HG02610 (cell line): ENCODE measurements around the gene KPNA3.
"Not testable (repeated sequence)": the region's sequence is repeated elsewhere in the genome, so short reads cannot be mapped to it uniquely, and the experiment has no call there.

Experiments used
- ATAC-seq: cut with Tn5 transposase; IDR thresholded peaks from one replicate; pipeline ENCODE4 v1.9.1; 2021; ENCODE audit warnings: mild to moderate bottlenecking, moderate library complexity; ENCODE audit not compliant: unreplicated experiment

Gene KPNA3

GRCh38 chr13:49807681-49808080 lies 15.2 kb upstream of the KPNA3 start:
- no peak for ATAC-seq

DNA sequence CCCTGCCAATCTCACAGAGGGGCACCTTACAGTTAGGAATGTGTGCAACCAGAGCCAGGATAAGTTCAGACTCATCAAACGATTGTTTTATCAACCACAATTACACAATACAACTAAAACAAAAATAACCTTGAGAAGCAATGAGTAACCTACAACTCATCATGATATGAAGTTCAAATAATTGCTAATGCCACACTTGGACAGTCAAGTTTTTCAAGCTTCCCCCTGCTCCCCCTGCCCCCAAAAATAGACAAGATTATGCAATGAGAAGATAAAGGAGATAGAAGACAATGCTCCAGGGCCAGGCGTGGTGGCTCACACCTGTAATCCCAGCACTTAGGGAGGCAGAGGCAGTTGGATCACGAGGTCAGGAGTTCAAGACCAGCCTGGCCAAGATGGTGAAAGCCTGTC lies 13.6 kb upstream of the KPNA3 start:
- ATAC-seq: no peak

DNA sequence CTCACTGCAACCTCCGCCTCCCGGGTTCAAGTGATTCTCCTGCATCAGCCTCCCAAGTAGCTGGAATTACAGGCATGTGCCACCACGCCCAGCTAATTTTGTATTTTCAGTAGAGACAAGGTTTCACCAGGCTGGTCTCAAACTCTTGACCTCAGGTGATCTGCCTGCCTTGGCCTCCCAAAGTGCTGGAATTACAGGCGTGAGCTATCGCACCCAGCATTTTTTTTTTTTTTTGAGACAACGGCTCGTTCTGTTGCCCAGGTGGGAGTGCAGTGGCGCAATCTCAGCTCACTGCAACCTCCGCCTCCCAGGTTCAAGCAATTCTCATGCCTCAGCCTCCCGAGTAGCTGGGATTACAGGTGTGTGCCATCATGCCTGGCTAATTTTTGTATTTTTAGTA lies 10.6 kb upstream of the KPNA3 start:
- ATAC-seq: not testable (repeated sequence)

DNA sequence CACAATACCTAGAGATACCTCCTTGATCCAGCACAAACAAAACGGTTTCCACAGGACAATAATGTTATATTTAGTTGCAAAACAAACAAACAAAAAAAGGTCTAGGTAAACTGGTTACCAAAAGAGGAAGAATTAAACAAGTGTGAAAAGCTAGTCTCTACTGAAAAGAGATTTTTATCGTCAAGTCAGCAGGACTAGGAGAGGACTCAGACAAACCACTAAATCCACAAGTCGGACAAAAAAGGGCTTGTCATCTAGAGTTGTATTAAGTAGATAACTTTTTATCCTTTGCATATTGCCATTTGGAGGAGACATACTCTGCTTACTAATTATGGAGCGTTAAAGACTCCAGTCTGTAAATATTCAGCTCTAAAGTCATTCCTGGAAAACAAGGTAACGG lies 9.9 kb upstream of the KPNA3 start:
- no peak for ATAC-seq

DNA sequence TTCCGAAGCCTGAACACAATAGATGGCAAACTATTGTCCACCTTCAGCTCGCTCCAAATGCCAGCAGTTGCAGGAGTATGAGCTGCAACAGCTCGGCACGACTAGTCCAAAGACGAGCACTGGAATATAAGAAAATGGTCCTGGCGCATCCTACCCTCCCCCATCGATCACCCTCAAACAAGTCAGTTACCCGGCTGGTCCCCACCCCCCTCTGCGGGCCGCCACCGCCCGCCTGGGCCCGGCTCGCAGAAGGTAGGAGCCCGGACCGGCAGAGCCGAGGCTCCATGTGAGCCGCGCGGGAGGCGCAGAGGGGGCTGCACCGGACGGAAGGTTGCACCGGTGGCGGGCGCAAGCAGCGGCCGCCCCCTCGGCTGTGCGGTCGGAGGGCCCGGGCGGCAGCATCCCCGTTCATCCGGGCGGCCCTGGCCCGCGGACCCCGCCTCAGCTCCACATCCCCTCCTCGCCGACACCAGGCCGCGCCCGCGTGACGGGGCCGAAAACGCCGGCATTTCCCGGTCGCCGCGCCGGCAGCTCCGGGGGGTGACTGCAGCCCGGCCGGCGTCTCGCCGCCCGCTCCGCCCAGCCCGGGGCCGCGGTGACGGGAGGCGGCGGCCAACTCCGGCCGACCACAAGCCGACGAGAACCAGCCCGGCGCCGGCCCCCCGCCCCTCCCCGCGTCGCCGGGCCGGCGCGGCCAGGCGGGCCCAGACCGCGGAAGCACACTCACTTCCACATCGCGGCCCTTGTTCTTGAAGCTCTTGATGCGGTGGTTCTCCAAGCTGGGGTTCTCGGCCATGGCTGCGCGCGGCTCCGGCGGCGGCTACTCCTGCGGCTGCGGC lies 552 bp downstream of the KPNA3 start:
- peak; percentile 20 for ATAC-seq

DNA sequence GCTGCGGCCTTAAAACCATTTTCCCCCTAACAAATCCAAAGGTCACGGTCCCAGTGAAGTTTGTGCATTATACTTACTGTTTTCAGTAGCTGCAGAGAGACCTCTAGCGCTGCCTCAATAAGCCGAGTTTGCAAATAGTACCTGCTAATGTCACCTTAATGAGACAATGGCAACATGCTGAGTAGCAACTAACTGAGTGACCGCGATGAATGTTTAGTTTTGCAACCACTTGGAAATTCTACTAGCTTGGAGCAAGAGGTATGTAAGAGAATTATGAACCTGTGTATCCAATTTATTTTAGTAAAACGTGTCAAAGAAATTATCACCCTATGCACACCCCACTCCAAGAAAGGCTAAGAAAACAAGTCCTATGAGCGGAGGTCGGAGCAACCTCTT lies 1.2 kb downstream of the KPNA3 start:
- no peak for ATAC-seq

DNA sequence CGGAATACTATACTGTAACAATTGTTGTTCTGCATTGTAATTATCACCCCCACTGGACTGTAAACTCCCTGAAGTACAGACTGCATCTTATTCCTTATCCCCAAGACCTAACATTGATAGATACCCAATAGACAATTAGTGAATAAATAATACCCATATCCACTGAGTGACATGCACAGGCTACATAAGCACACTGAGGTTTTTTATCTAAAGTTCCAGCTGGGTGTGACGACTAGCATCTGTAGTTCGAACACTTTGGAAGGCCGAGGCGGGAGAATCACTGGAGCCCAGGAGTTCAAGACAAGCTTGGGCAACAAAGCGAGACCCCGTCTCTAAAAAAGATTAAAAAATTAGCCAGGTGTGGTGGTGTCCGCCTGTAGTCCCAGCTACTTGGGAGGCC lies 2.5 kb downstream of the KPNA3 start:
- no peak for ATAC-seq

- ATAC-seq: no peak
These were observed 6.0 kb downstream of the KPNA3 start for GRCh38 chr13:49786401-49787008.

DNA sequence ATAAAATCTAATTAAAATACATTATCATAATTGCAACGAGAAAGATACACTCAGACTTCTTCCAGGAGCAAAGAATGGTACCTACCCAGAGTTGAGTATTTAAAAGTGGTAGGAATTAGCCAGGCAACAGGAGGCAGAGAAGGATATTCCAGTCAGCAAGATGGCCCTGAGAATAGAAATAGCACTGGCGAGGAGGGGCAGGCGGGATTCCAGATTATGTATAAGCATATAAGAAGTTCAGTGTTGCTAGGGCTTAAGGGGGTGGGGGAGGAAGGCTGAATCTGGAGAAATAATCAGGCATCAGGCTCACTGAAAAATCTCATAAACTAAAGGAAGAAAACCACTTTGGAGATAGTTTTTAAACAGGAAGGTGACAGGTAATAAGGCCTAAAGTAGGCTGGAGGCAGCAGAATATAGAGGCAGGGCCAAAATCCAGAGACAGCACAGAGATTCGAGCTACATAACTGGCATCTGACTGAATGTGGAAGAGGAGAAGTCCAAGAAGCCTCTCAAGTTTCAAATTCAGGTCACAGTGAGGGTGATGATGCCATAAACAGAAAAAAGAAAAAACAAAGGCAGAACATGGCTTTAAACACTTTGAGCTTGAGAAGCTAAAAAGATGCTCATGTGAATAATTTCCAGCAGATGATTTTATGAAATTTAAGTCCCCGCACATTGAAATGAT lies 7.5 kb downstream of the KPNA3 start:
- ATAC-seq: no peak

DNA sequence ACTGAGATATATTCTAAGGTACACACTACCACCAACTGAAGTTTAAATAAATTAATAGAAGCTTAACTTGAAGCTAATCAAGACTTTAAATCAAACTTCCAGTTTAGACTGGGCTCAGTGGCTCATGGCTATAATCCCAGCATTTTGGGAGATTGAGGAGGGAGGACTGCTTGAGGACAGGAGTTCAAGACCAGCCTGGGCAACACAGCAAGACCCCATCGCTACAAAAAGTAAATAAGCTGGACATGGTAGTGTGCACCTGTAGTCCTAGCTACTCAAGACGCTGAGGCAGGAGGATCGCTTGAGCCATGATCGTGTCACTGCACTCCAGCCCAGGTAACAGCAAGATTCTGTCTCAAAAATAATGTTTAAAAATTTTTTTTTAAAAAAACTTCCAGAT lies 8.6 kb downstream of the KPNA3 start:
- ATAC-seq: no peak

DNA sequence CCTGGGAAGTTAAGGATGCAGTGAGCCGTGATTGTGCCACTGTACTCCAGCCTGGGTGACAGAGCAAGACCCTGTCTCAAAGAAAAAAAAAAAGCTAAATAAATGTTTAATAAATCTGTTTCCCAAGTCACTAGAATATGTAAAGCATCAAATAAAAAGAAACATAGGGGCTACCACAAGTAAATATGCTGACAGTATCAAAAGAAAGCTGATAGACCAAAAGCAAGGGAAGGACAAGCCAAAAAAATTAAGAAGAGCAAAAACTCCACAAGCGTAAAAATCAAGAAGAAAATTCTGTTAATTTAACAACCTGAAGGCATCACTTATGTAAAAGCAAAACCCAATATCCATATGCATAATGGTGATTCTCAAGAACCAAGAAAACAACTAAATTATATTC lies 9.7 kb downstream of the KPNA3 start:
- ATAC-seq: no peak

DNA sequence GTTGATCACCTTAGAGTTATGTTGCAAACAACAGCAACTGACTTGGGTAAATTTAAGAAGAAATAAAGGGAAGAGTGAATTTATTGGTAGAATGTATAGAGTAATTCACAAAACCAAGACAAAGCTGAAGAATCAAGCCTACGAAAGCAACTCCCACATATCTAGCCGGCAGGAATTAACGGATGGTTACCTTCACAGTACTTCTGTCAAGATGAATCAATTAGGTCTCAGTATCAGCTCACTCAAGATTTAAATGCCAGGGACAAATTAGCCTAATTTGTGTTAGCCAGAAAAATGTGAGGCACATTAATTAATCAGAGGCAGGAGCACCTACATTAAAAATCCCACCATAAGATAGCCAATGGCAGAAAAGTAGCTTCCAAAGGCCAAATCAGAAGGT lies 10.7 kb downstream of the KPNA3 start:
- no peak for ATAC-seq

- no peak for ATAC-seq
These were observed 12.8 kb downstream of the KPNA3 start for GRCh38 chr13:49779721-49780120.

DNA sequence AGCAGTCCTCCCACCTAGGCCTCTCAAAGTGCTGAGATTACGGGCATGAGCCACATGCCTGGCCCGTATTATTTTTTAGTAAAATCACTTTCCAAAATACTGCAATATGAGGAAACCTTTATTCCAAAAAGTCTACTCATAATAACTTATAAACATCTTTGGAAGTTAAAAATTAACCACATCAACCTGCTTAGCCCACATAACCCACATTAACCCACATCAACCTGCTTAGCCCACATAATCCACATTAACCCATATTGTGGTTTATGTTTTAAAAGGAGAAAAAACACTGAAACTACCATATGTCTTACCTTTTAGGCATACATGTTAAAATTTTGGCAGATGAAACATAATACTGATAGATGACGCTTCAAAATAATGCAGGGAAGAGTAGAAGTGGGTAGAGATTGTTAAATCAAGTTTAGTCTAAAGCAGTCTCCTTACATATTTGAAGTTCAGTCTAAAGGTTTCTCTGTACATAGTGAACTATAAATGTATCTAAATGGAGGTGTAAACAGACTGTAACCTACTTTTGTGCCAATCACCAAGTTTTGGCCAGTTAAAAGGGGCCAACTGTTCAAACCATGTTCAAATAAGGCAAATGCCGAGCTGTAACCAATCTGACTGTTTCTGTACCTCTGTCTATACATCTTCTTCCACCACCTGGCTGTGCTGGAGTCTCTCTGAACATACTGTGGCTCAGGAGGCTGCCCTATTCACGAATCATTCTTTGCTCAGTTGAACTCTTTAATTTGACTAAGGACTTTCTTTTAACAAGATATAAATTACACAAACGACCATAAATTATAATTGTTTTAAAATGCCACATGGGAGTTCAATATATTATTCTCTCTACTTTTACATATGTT lies 14.5 kb downstream of the KPNA3 start:
- no peak for ATAC-seq

DNA sequence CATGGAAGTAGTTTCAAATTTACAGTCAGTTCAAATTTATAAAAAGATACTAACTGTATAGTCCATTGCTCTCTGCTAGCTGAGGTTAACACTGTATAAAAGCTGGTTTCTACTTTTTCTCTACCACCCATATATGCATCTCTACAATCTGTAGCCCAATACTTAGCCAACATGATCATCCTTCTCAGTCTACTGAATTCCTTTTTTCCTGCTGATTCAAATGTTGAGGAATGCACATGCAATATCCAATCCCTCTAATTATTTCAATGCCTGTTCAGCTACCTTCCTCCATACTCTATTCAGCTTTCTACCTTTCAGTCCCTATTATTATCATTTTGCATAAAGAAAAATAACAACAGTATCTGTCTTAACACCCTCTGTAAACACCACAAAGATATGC lies 15.6 kb downstream of the KPNA3 start:
- no peak for ATAC-seq

- no peak for ATAC-seq
These were observed 18.0 kb downstream of the KPNA3 start for GRCh38 chr13:49774376-49775005.

DNA sequence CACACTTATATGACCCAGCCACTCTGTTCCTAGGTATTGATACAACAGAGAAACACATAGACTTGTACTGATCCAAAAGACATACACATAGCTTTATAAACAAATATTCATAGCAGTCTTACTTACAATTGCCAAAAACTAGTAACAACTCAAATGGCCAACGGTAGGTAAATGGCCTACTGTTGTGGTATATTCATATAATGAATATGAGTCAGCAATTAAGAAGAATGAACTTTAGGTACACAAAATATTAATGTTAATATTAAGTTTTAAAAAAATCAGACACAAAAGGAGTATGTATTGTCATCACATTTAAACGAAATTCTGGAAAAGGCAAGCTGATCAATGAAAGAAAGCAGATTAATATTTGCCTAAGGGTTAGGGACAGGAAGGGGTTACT lies 19.7 kb downstream of the KPNA3 start:
- ATAC-seq: no peak

DNA sequence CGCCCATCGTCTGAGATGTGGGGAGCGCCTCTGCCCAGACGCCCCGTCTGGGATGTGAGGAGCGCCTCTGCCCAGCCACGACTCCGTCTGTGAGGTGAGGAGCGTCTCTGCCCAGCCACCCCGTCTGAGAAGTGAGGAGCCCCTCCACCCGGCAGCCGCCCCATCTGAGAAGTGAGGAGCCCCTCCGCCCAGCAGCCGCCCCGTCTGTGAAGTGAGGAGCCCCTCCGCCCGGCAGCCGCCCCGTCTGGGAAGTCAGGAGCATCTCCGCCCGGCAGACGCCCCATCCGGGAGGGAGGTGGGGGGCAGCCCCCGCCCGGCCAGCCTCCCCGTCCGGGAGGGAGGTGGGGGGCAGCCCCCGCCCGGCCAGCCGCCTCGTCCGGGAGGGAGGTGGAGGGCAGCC lies 30.7 kb downstream of the KPNA3 start:
- ATAC-seq: not testable (repeated sequence)

DNA sequence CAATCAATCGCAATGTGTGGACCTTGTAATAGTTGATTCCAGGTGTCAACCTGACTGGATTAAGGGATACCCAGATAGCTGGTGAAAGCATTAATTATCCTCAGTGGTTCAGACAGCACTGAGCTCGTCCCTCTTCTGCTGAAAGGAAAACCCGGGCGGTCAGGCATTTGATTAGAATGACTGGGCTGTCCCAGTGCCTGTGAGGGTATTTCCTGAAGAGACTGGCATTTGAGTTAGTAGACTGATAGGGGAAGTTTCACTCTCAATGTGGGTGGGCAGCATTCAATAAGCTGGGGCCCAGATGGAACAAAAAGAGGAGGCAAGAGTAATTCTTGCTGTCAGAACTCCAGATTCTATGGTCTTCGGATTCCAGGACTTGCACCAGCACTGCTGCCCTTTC lies 31.9 kb downstream of the KPNA3 start:
- ATAC-seq: peak; percentile 69

GRCh38 chr13:49759503-49759902 lies 33.0 kb downstream of the KPNA3 start:
- no peak for ATAC-seq

- no peak for ATAC-seq
These were observed 36.2 kb downstream of the KPNA3 start for GRCh38 chr13:49756263-49756662.
